Measurements from ENCODE around the gene AFAP1.

The AFAP1 gene

DNA sequence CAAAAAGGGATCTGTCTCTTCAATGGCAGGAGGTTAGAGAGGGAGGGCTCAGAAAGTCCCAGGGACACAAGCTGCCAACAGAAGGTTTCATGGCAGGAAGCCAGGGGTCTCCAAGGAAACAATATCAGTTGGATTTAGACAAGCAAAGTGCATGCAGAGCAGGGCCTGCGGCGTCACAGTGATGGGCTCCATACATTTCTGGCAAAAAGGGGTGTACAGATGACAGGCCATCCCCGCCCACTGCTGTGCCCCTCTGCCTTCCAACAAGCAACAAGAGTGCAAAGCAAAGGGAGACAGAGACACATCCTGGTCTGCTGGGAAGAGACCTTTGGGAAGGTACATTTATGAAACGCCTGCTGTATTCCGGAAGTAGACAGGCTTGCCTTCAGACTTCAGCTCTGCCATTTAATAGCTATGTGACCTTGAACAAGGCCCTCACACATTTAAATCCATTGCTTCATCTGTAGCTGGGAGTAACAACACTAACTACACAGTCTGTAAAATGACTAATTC is 121.2 kb downstream of the AFAP1 start:
- peak; percentile 62 for DNase-seq

- DNase-seq = no peak
Measured at GRCh38 chr4:7817877-7818398, 121.7 kb downstream of the AFAP1 start.

GRCh38 chr4:7816771-7817170 is 122.9 kb downstream of the AFAP1 start:
- no peak for DNase-seq

DNA sequence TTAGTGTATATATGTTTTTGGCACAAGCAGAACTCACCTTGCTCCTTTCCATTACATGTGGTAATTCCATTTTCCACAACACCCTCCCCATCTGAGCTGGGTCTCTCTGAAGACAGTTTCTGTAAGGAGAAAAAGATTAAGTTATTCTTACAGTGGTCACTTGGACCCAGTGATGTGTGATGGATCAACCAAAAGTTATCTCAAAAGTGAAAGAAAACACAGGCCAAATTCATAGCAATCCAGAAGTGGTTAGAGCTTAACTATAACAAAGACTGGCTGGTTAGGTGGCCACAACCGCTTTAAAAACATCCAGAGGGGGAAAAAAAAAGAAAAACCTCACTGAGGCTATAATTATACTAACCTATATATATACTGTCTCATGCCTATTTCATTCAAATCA is 123.7 kb downstream of the AFAP1 start:
- no peak for DNase-seq

DNA sequence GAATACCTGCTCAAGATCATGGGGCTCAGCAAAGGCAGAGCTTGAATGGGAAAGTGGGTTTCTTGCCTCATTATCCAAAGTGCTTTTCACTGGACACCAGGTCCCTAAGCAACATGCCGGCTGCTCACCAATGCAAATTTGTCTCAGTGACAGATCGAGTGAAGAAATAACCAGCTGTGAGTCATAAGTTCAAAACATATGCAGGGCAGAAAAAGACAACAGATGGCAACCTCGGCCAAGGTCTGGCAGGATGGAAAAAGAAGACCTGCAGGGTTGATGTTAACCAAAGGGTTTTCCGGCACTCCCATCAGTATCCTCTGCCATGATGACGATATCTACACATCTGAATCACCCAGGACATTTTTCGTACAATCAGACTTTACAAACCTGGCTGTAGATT is 124.1 kb downstream of the AFAP1 start:
- peak; percentile 28 for DNase-seq

GRCh38 chr4:7814451-7814850 is 125.2 kb downstream of the AFAP1 start:
- DNase-seq = no peak

GRCh38 chr4:7813674-7814073 is 126.0 kb downstream of the AFAP1 start:
- DNase-seq = no peak

GRCh38 chr4:7812921-7813320 is 126.7 kb downstream of the AFAP1 start:
- DNase-seq = no peak

GRCh38 chr4:7812231-7812857 is 127.3 kb downstream of the AFAP1 start:
- DNase-seq = no peak

GRCh38 chr4:7811536-7812191 is 128.0 kb downstream of the AFAP1 start:
- no peak for DNase-seq

DNA sequence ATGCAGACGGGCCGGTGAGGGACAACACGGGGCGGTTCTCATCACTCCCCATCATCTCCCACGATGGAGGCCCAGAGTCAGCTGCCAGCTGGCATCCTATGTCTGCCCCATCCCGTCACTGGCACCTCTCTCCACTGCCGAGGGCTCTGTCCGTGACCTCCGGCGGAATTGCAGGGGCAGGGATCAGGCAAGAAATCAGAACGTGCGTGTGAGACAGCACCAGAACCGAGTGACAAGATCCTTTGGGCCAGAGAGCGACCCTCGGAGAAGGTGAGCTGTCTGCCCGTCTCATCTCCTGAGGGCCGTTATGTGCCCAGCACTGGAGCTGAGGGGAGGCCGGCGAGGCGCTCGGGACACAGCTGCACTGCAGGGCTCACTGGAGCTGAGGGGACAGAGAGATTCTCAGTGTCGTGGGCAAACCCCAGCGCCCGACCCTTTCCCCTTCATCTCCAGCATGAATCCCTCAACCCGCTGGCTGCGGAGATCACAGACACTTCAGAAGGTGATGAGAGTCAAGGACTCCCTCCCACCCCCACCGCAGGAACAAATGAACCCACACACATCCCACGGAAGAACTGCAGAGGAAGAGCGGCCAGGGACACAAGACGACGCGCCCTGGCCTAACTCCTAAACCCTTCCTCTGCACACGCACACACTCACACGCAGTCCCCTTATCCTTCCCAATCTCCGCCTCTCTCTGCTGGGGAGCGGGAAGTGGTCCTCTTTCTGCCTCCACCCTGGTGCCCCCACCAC is 128.7 kb downstream of the AFAP1 start:
- no peak for DNase-seq

GRCh38 chr4:7808752-7809151 is 130.9 kb downstream of the AFAP1 start:
- no peak for DNase-seq

GRCh38 chr4:7808181-7808580 is 131.5 kb downstream of the AFAP1 start:
- DNase-seq = no peak

DNA sequence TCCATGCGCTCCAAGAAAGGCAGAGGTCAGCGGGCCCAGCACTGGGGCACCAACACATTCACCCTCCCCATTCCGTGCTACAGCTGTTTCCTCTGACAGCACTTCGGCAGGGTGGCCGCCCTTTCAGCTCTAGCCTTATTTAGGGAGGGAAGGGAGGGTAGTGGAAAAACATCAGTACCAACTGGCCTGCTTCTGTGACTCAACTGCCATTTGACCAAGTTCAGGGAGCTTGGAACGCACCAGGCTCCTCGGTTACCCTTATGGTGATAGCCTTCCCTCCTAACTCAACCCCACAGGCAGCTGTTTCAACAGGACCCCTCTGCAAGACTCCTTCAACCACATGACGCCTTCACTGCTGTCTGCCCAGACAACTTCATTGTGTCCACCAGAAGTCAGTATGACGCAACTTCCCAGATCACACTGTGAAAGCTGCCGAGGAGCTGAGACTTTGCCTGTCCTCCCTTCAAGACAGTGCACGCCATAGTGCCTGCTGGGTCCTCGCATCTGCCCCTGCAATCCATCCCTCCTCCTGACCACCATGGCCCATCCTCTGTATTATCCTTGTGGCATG is 132.2 kb downstream of the AFAP1 start:
- no peak for DNase-seq

GRCh38 chr4:7806338-7807090 is 133.1 kb downstream of the AFAP1 start:
- no peak for DNase-seq

- DNase-seq = no peak
Measured at GRCh38 chr4:7805533-7806337, 133.9 kb downstream of the AFAP1 start.

- DNase-seq = no peak
Measured at GRCh38 chr4:7804756-7805385, 134.8 kb downstream of the AFAP1 start.

GRCh38 chr4:7803992-7804755 is 135.5 kb downstream of the AFAP1 start:
- DNase-seq = no peak

- no peak for DNase-seq
Measured at GRCh38 chr4:7803371-7803770, 136.3 kb downstream of the AFAP1 start.

DNA sequence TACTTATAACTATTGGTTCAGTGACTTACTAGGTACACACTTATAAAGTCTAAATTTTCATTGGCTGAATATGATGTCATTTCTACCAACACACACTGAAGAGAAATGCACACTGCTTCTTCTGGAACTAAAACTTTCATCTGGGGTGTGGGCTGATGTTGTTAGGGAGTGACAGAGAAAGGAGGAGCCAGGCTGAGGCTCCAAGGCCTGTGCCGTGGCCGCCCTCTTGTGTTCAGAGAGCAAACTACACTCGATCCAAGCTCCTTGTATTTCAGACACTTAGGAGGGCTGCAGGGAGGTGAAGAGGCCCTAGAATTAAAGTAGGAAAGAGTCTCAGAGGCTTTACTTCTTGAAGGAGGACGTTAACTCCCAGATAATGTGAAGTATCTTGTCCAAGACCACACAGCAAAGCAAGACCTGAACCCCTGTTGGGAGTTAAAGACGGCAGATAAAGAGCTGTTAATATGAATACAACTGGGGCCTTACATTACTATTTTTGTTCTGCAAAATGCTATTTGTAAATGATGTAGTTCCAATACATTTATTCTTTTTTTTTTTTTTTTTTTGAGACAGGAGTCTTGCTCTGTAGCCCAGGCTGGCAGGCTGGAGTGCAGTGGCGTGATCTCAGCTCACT is 137.5 kb downstream of the AFAP1 start:
- DNase-seq = no peak
